IPS-18a (cell line): Measurements from ENCODE around the gene ABCC6.
"Not testable (repeated sequence)": the region's sequence is repeated elsewhere in the genome, so short reads cannot be mapped to it uniquely, and the experiment has no call there.

ENCODE experiments used
- H3K27ac ChIP-seq: one replicate; pipeline ENCODE4 v1.5.1; 2013; ENCODE audit warnings: low read length
- H3K27me3 ChIP-seq: one replicate; pipeline ENCODE4 v1.6.1; 2013; ENCODE audit warnings: mild to moderate bottlenecking, low read length; ENCODE audit not compliant: control insufficient read depth, insufficient read depth
- H3K36me3 ChIP-seq: one replicate; pipeline ENCODE4 v1.6.1; 2013; ENCODE audit warnings: low read depth, low read length; ENCODE audit not compliant: control insufficient read depth
- H3K4me1 ChIP-seq: one replicate; pipeline ENCODE4 v1.6.1; 2013; ENCODE audit warnings: low read depth, low read length; ENCODE audit not compliant: control insufficient read depth
- H3K4me3 ChIP-seq: one replicate; pipeline ENCODE4 v1.5.1; 2013; ENCODE audit warnings: low read length
- H3K9ac ChIP-seq: one replicate; pipeline ENCODE4 v1.6.1; 2013; ENCODE audit warnings: mild to moderate bottlenecking, low read length, moderate library complexity
- H3K9me3 ChIP-seq: one replicate; pipeline ENCODE4 v1.6.1; 2013; ENCODE audit warnings: low read depth, low read length; ENCODE audit not compliant: control insufficient read depth

ABCC6 gene

GRCh38 chr16:16104132-16104803 lies 119.0 kb downstream of the ABCC6 start:
- not testable (repeated sequence) for H3K27me3 ChIP-seq, H3K27ac ChIP-seq, H3K9ac ChIP-seq, H3K4me3 ChIP-seq, H3K4me1 ChIP-seq, H3K9me3 ChIP-seq
- peaks cover 28% of the 10 kb centered on the region for H3K36me3 ChIP-seq

GRCh38 chr16:16102738-16103137 lies 120.6 kb downstream of the ABCC6 start:
- no peaks in the 10 kb centered on the region for H3K27me3 ChIP-seq
- no peaks in the 10 kb centered on the region for H3K4me1 ChIP-seq
- H3K9ac ChIP-seq, result no peak overlapping the region
- H3K27ac ChIP-seq, result no peak overlapping the region
- H3K4me3 ChIP-seq, result no peak overlapping the region
- H3K36me3 ChIP-seq, result peaks cover 35% of the 10 kb centered on the region
- H3K9me3 ChIP-seq, result no peaks in the 10 kb centered on the region

GRCh38 chr16:16101585-16101984 lies 121.7 kb downstream of the ABCC6 start:
- no peaks in the 10 kb centered on the region for H3K9me3 ChIP-seq
- no peaks in the 10 kb centered on the region for H3K4me1 ChIP-seq
- no peak overlapping the region for H3K9ac ChIP-seq
- H3K27ac ChIP-seq, result no peak overlapping the region
- H3K36me3 ChIP-seq, result peaks cover 35% of the 10 kb centered on the region
- H3K4me3 ChIP-seq, result no peak overlapping the region
- H3K27me3 ChIP-seq, result no peaks in the 10 kb centered on the region

GRCh38 chr16:16100631-16101030 lies 122.7 kb downstream of the ABCC6 start:
- no peak overlapping the region for H3K9ac ChIP-seq
- no peak overlapping the region for H3K27ac ChIP-seq
- H3K4me1 ChIP-seq, result no peaks in the 10 kb centered on the region
- peaks cover 32% of the 10 kb centered on the region for H3K36me3 ChIP-seq
- H3K27me3 ChIP-seq, result no peaks in the 10 kb centered on the region
- H3K9me3 ChIP-seq, result no peaks in the 10 kb centered on the region
- no peak overlapping the region for H3K4me3 ChIP-seq

GRCh38 chr16:16099320-16099719 lies 124.0 kb downstream of the ABCC6 start:
- H3K27me3 ChIP-seq, result no peaks in the 10 kb centered on the region
- no peaks in the 10 kb centered on the region for H3K9me3 ChIP-seq
- H3K36me3 ChIP-seq, result peaks cover 32% of the 10 kb centered on the region
- no peaks in the 10 kb centered on the region for H3K4me1 ChIP-seq
- no peak overlapping the region for H3K27ac ChIP-seq
- H3K4me3 ChIP-seq, result no peak overlapping the region
- no peak overlapping the region for H3K9ac ChIP-seq
